ENCODE measurements around the gene MAGI1. TPM values are rescaled to one million over a fixed set of nuclear protein-coding genes. Genes with fewer than 3 reads are reported as not detected.

The MAGI1 gene
- total and polyA plus RNA-seq, 2 donors (not counting 1 experiment from before 2014, with no cell fraction given), result 15.7 to 23.7 TPM

- no peak overlapping the region for H3K4me3 ChIP-seq (replicated peaks in 1 of 4; ENCODE audit: control extremely low read depth in 1 of 4, insufficient read depth in 1 of 4, low read depth in 3 of 4, low read length in 4 of 4)
- H4K20me1 ChIP-seq (ENCODE audit: control insufficient read depth, extremely low read depth, insufficient read depth, low read length), result no peaks in the 10 kb centered on the region
- no peaks in the 10 kb centered on the region for H3K4me1 ChIP-seq (ENCODE audit: control insufficient read depth, extremely low read depth, insufficient read depth, low read length)
- H3K27me3 ChIP-seq (ENCODE audit: control insufficient read depth, insufficient read depth, low read length), result no peaks in the 10 kb centered on the region
- no peak for DNase-seq (ENCODE audit: low read depth in 2 of 2)
- no peak overlapping the region for H2AFZ ChIP-seq (ENCODE audit: low read length)
- TF ChIP-seq CTCF (conservative IDR thresholded peaks at IDR 0.05 in 1 of 2, IDR thresholded peaks at IDR 0.05 in 1 of 2; ENCODE audit: low read depth in 1 of 2, low read length in 2 of 2), result no peak
- TF ChIP-seq EZH2 (IDR thresholded peaks at IDR 0.05; ENCODE audit: low read length, missing control alignments), result no peak
- H3K9me3 ChIP-seq (ENCODE audit: control insufficient read depth, insufficient read depth, low read depth, low read length), result no peaks in the 10 kb centered on the region
- no peak overlapping the region for H3K27ac ChIP-seq (ENCODE audit: insufficient read depth, low read length)
- no peaks in the 10 kb centered on the region for H3K79me2 ChIP-seq (ENCODE audit: control insufficient read depth, insufficient read depth, low read length)
- no peak overlapping the region for H3K4me2 ChIP-seq (ENCODE audit: extremely low read depth, insufficient read depth, low read length)
- H3K9ac ChIP-seq (ENCODE audit: insufficient read depth, low read length), result no peak overlapping the region
- no peaks in the 10 kb centered on the region for H3K36me3 ChIP-seq (ENCODE audit: control insufficient read depth, insufficient read depth, low read length)
Observed at GRCh38 chr3:65703820-65704219, 334.9 kb downstream of the MAGI1 start.

GRCh38 chr3:65703026-65703425, 335.7 kb downstream of the MAGI1 start:
- H3K27me3 ChIP-seq (ENCODE audit: control insufficient read depth, insufficient read depth, low read length), result no peaks in the 10 kb centered on the region
- H3K79me2 ChIP-seq (ENCODE audit: control insufficient read depth, insufficient read depth, low read length), result no peaks in the 10 kb centered on the region
- no peak overlapping the region for H3K4me3 ChIP-seq (replicated peaks in 1 of 4; ENCODE audit: control extremely low read depth in 1 of 4, insufficient read depth in 1 of 4, low read depth in 3 of 4, low read length in 4 of 4)
- no peaks in the 10 kb centered on the region for H3K9me3 ChIP-seq (ENCODE audit: control insufficient read depth, insufficient read depth, low read depth, low read length)
- H3K9ac ChIP-seq (ENCODE audit: insufficient read depth, low read length), result no peak overlapping the region
- DNase-seq (ENCODE audit: low read depth in 2 of 2), result no peak
- H2AFZ ChIP-seq (ENCODE audit: low read length), result no peak overlapping the region
- H3K4me1 ChIP-seq (ENCODE audit: control insufficient read depth, extremely low read depth, insufficient read depth, low read length), result no peaks in the 10 kb centered on the region
- H3K4me2 ChIP-seq (ENCODE audit: extremely low read depth, insufficient read depth, low read length), result no peak overlapping the region
- no peaks in the 10 kb centered on the region for H4K20me1 ChIP-seq (ENCODE audit: control insufficient read depth, extremely low read depth, insufficient read depth, low read length)
- H3K27ac ChIP-seq (ENCODE audit: insufficient read depth, low read length), result no peak overlapping the region
- TF ChIP-seq CTCF (conservative IDR thresholded peaks at IDR 0.05 in 1 of 2, IDR thresholded peaks at IDR 0.05 in 1 of 2; ENCODE audit: low read depth in 1 of 2, low read length in 2 of 2), result no peak
- TF ChIP-seq EZH2 (IDR thresholded peaks at IDR 0.05; ENCODE audit: low read length, missing control alignments), result no peak
- H3K36me3 ChIP-seq (ENCODE audit: control insufficient read depth, insufficient read depth, low read length), result no peaks in the 10 kb centered on the region

GRCh38 chr3:65702202-65702601, 336.5 kb downstream of the MAGI1 start:
- Histone ChIP-seq H3K27ac (ENCODE audit: insufficient read depth, low read length) (no peak overlapping the region), H3K27me3 (ENCODE audit: control insufficient read depth, insufficient read depth, low read length) (no peaks in the 10 kb centered on the region), H3K36me3 (ENCODE audit: control insufficient read depth, insufficient read depth, low read length) (no peaks in the 10 kb centered on the region), H3K4me1 (ENCODE audit: control insufficient read depth, extremely low read depth, insufficient read depth, low read length) (no peaks in the 10 kb centered on the region), H3K9me3 (ENCODE audit: control insufficient read depth, insufficient read depth, low read depth, low read length) (no peaks in the 10 kb centered on the region), H3K4me3 (replicated peaks in 1 of 4; ENCODE audit: control extremely low read depth in 1 of 4, insufficient read depth in 1 of 4, low read depth in 3 of 4, low read length in 4 of 4) (no peak overlapping the region), H3K79me2 (ENCODE audit: control insufficient read depth, insufficient read depth, low read length) (no peaks in the 10 kb centered on the region), H3K4me2 (ENCODE audit: extremely low read depth, insufficient read depth, low read length) (no peak overlapping the region), H2AFZ (ENCODE audit: low read length) (no peak overlapping the region), H3K9ac (ENCODE audit: insufficient read depth, low read length) (no peak overlapping the region), H4K20me1 (ENCODE audit: control insufficient read depth, extremely low read depth, insufficient read depth, low read length) (no peaks in the 10 kb centered on the region)
- no peak for DNase-seq (ENCODE audit: low read depth in 2 of 2)
- TF ChIP-seq CTCF (conservative IDR thresholded peaks at IDR 0.05 in 1 of 2, IDR thresholded peaks at IDR 0.05 in 1 of 2; ENCODE audit: low read depth in 1 of 2, low read length in 2 of 2), result no peak
- no peak for TF ChIP-seq EZH2 (IDR thresholded peaks at IDR 0.05; ENCODE audit: low read length, missing control alignments)
